Neural progenitor cell (in vitro differentiated cells): ENCODE measurements around the gene HDAC1. TPM values are rescaled to one million over a fixed set of nuclear protein-coding genes. Genes with fewer than 3 reads are reported as not detected.

Experiments
- DNase-seq: peaks from one replicate; pipeline ENCODE4 v3.0.0-alpha.2; 2016; ENCODE audit warnings: low spot score
- H2AFZ ChIP-seq: fragments of 200-600 bp; sonication (generic); replicated peaks from 2 replicates; pipeline ENCODE4 v1.6.1; 2016; ENCODE audit warnings: antibody characterized with exemption
- H3F3A ChIP-seq: fragments of 200-600 bp; sonication (generic); 2 replicates; pipeline ENCODE4 v1.6.1; 2016; ENCODE audit warnings: antibody characterized with exemption, low read depth
- H3K27ac ChIP-seq: fragments of 200-600 bp; sonication (generic); 2 replicates; pipeline ENCODE4 v1.5.1; 2016; ENCODE audit warnings: mild to moderate bottlenecking
- H3K27me3 ChIP-seq: fragments of 200-600 bp; sonication (generic); 2 replicates; pipeline ENCODE4 v1.6.1; 2016; ENCODE audit warnings: mild to moderate bottlenecking, moderate library complexity
- H3K36me3 ChIP-seq: fragments of 200-600 bp; sonication (generic); 2 replicates; pipeline ENCODE4 v1.5.1; 2016
- H3K4me1 ChIP-seq: fragments of 200-600 bp; sonication (generic); 2 replicates; pipeline ENCODE4 v1.6.1; 2016; ENCODE audit warnings: mixed run types
- H3K4me2 ChIP-seq: fragments of 200-600 bp; sonication (generic); 2 replicates; pipeline ENCODE4 v1.6.1; 2016
- H3K4me3 ChIP-seq: fragments of 200-600 bp; sonication (generic); 2 replicates; pipeline ENCODE4 v1.5.1; 2016
- H3K79me2 ChIP-seq: fragments of 200-600 bp; sonication (generic); 2 replicates; pipeline ENCODE4 v1.6.1; 2016; ENCODE audit warnings: low read depth
- H3K9ac ChIP-seq: fragments of 200-600 bp; sonication (generic); 2 replicates; pipeline ENCODE4 v1.6.1; 2016
- H3K9me3 ChIP-seq: fragments of 200-600 bp; sonication (generic); 2 replicates; pipeline ENCODE4 v1.5.1; 2016; ENCODE audit warnings: low read depth
- H4K20me1 ChIP-seq: fragments of 200-600 bp; sonication (generic); 2 replicates; pipeline ENCODE4 v1.6.1; 2016; ENCODE audit warnings: low read depth
- H3K27ac Mint-ChIP-seq: 3 replicates; pipeline ENCODE4 v1.8.0; 2021; ENCODE audit warnings: mixed read lengths
- H3K27me3 Mint-ChIP-seq: 2 replicates; pipeline ENCODE4 v1.8.0; 2022; ENCODE audit warnings: low read depth, mild to moderate bottlenecking, inconsistent platforms, moderate library complexity, mixed read lengths; ENCODE audit not compliant: insufficient read depth
- H3K36me3 Mint-ChIP-seq: 3 replicates; pipeline ENCODE4 v1.8.0; 2021; ENCODE audit warnings: mixed read lengths
- H3K4me1 Mint-ChIP-seq: 3 replicates; pipeline ENCODE4 v1.8.0; 2021; ENCODE audit warnings: mixed read lengths
- H3K4me3 Mint-ChIP-seq: 3 replicates; pipeline ENCODE4 v1.8.0; 2021; ENCODE audit warnings: mild to moderate bottlenecking, moderate library complexity, mixed read lengths
- H3K9me3 Mint-ChIP-seq: 3 replicates; pipeline ENCODE4 v1.8.0; 2020; ENCODE audit warnings: mixed read lengths
- EZH2 ChIP-seq: fragments of 200-600 bp; sonication (generic); IDR thresholded peaks from 2 replicates; pipeline ENCODE4 v1.6.1; 2017; ENCODE audit warnings: antibody characterized with exemption, mild to moderate bottlenecking, moderate library complexity
- EZH2phosphoT487 ChIP-seq: fragments of 200-600 bp; sonication (generic); IDR thresholded peaks from 2 replicates; pipeline ENCODE4 v1.6.1; 2017; ENCODE audit warnings: antibody characterized with exemption
- total RNA-seq: library from RNA; depleted of rRNA; stranded (reverse); fragments of >200 nt; gene quantifications from 2 replicates; pipeline ENCODE4 v1.2.3, GENCODE V29; 2015; ENCODE audit warnings: low replicate concordance
- TF ChIP-seq, protein P1 (sequence below): fragments of 200-600 bp; sonication (generic); IDR thresholded peaks from 2 replicates; pipeline ENCODE4 v1.5.1; 2017; ENCODE audit warnings: antibody characterized with exemption, mild to moderate bottlenecking

HDAC1 gene
- total RNA-seq, 1 donor from 2014 or later, result 129 TPM

DNA sequence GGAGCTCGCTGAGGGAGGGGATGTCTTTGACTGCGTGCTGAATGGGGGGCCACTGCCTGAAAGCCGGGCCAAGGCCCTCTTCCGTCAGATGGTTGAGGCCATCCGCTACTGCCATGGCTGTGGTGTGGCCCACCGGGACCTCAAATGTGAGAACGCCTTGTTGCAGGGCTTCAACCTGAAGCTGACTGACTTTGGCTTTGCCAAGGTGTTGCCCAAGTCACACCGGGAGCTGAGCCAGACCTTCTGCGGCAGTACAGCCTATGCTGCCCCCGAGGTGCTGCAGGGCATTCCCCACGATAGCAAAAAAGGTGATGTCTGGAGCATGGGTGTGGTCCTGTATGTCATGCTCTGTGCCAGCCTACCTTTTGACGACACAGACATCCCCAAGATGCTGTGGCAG is 71.8 kb downstream of the HDAC1 start:
- Mint-ChIP-seq H3K27me3 (peaks cover 16% of the 10 kb centered on the region), H3K4me1 (peaks cover 18% of the 10 kb centered on the region), H3K36me3 (peaks cover 17% of the 10 kb centered on the region), H3K27ac (no peak overlapping the region), H3K9me3 (no peaks in the 10 kb centered on the region), H3K4me3 (no peak overlapping the region)
- Histone ChIP-seq H3F3A (peaks cover 12% of the 10 kb centered on the region), H3K4me2 (no peak overlapping the region), H3K27me3 (peaks cover 30% of the 10 kb centered on the region), H3K9ac (no peak overlapping the region), H3K79me2 (no peaks in the 10 kb centered on the region), H3K27ac (no peak overlapping the region), H3K9me3 (no peaks in the 10 kb centered on the region), H2AFZ (no peak overlapping the region), H3K4me3 (no peak overlapping the region), H3K36me3 (no peaks in the 10 kb centered on the region), H4K20me1 (peaks cover 6% of the 10 kb centered on the region), H3K4me1 (peaks cover 4% of the 10 kb centered on the region)
- no peak for DNase-seq
- TF ChIP-seq EZH2 (no peak), EZH2phosphoT487 (no peak)
- TF ChIP-seq, protein P1, sequence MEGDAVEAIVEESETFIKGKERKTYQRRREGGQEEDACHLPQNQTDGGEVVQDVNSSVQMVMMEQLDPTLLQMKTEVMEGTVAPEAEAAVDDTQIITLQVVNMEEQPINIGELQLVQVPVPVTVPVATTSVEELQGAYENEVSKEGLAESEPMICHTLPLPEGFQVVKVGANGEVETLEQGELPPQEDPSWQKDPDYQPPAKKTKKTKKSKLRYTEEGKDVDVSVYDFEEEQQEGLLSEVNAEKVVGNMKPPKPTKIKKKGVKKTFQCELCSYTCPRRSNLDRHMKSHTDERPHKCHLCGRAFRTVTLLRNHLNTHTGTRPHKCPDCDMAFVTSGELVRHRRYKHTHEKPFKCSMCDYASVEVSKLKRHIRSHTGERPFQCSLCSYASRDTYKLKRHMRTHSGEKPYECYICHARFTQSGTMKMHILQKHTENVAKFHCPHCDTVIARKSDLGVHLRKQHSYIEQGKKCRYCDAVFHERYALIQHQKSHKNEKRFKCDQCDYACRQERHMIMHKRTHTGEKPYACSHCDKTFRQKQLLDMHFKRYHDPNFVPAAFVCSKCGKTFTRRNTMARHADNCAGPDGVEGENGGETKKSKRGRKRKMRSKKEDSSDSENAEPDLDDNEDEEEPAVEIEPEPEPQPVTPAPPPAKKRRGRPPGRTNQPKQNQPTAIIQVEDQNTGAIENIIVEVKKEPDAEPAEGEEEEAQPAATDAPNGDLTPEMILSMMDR, result no peak

- peaks cover 30% of the 10 kb centered on the region for H3K27me3 ChIP-seq
- peaks cover 18% of the 10 kb centered on the region for H3K36me3 Mint-ChIP-seq
- no peaks in the 10 kb centered on the region for H3K9me3 ChIP-seq
- H3K9me3 Mint-ChIP-seq, result no peaks in the 10 kb centered on the region
- H3K27ac ChIP-seq, result no peak overlapping the region
- no peak overlapping the region for H3K4me2 ChIP-seq
- no peaks in the 10 kb centered on the region for H3K36me3 ChIP-seq
- H3K4me1 ChIP-seq, result peaks cover 4% of the 10 kb centered on the region
- H2AFZ ChIP-seq, result no peak overlapping the region
- H3K4me3 ChIP-seq, result no peak overlapping the region
- H3K4me1 Mint-ChIP-seq, result peaks cover 12% of the 10 kb centered on the region
- H3K4me3 Mint-ChIP-seq, result no peak overlapping the region
- H3K9ac ChIP-seq, result no peak overlapping the region
- peaks cover 12% of the 10 kb centered on the region for H3F3A ChIP-seq
- no peak for DNase-seq
- H3K79me2 ChIP-seq, result no peaks in the 10 kb centered on the region
- peaks cover 6% of the 10 kb centered on the region for H4K20me1 ChIP-seq
- peaks cover 14% of the 10 kb centered on the region for H3K27me3 Mint-ChIP-seq
- H3K27ac Mint-ChIP-seq, result no peak overlapping the region
- TF ChIP-seq, protein P1, result no peak
- TF ChIP-seq EZH2, result no peak
- no peak for TF ChIP-seq EZH2phosphoT487
These were observed 73.0 kb downstream of the HDAC1 start for GRCh38 chr1:32364836-32365235.

GRCh38 chr1:32365445-32365844 is 73.6 kb downstream of the HDAC1 start:
- no peaks in the 10 kb centered on the region for H3K36me3 ChIP-seq
- H3K9ac ChIP-seq, result no peak overlapping the region
- H3K4me1 ChIP-seq, result peaks cover 4% of the 10 kb centered on the region
- H3K4me2 ChIP-seq, result no peak overlapping the region
- TF ChIP-seq EZH2phosphoT487 (no peak), EZH2 (no peak)
- TF ChIP-seq, protein P1, result no peak
- H3F3A ChIP-seq, result peaks cover 12% of the 10 kb centered on the region
- peaks cover 6% of the 10 kb centered on the region for H4K20me1 ChIP-seq
- Mint-ChIP-seq H3K9me3 (no peaks in the 10 kb centered on the region), H3K27me3 (peaks cover 15% of the 10 kb centered on the region), H3K4me1 (peaks cover 11% of the 10 kb centered on the region), H3K27ac (no peak overlapping the region), H3K36me3 (peaks cover 18% of the 10 kb centered on the region), H3K4me3 (peak overlapping the region; percentile 9)
- no peaks in the 10 kb centered on the region for H3K9me3 ChIP-seq
- no peak overlapping the region for H2AFZ ChIP-seq
- no peaks in the 10 kb centered on the region for H3K79me2 ChIP-seq
- peaks cover 26% of the 10 kb centered on the region for H3K27me3 ChIP-seq
- no peak overlapping the region for H3K27ac ChIP-seq
- DNase-seq, result no peak
- no peak overlapping the region for H3K4me3 ChIP-seq
